Measurements from ENCODE around the gene SDK1. TPM values are rescaled to one million over a fixed set of nuclear protein-coding genes. Genes with fewer than 3 reads are reported as not detected.

The SDK1 gene
- total and polyA plus RNA-seq, 10 of the 15 experiments (the other 5 are each of a cell fraction or from before 2014, with no cell fraction given) = 0.14 to 0.33 TPM; not detected in 8

GRCh38 chr7:4266270-4267040 is 965.4 kb downstream of the SDK1 start:
- WGBS (ENCODE audit: insufficient coverage, insufficient replicate concordance, low lambda C conversion rate, missing lambda C conversion rate) = 37% methylated on average over 21 of the region's 21 CpGs
- CTCF ChIA-PET = no interaction called here
- in situ Hi-C loops (cut with MboI) = no loop called here

More at GRCh38 chr7:4266270-4267040, 965.4 kb downstream of the SDK1 start:
- no peaks in the 10 kb centered on the region for H3K27me3 ChIP-seq (replicated peaks in 1 of 2; ENCODE audit: control insufficient read depth in 2 of 2, insufficient read depth in 2 of 2, low read length in 1 of 2)
- H3K4me1 ChIP-seq (ENCODE audit: control insufficient read depth, insufficient read depth, low read length) = no peaks in the 10 kb centered on the region
- POLR2A ChIA-PET = interaction anchor here (0.6 kb wide), 1 partner anchor 143 kb away, joined by 4 read pairs; no protein-coding TSS in a partner anchor
- FAIRE-seq (no peak), DNase-seq (ENCODE audit: low read depth, low spot score) (no peak), ATAC-seq (no peak)
- no peak overlapping the region for H3K4me2 ChIP-seq (ENCODE audit: control insufficient read depth, insufficient read depth)
- no peak overlapping the region for H3K9ac ChIP-seq (ENCODE audit: control insufficient read depth, insufficient read depth, low read length)
- no peaks in the 10 kb centered on the region for H3K79me2 ChIP-seq (ENCODE audit: control insufficient read depth, insufficient read depth, low read length)
- H2AFZ ChIP-seq (ENCODE audit: control insufficient read depth, low read depth, low read length) = no peak overlapping the region
- SMC1A ChIA-PET (ENCODE audit: uncharacterized antibody, unreplicated experiment) = no interaction called here
- no peak overlapping the region for H3K27ac ChIP-seq (ENCODE audit: control insufficient read depth, insufficient read depth)
- BruUV-seq (replicated peaks) = no TSS peak
- RAD21 ChIA-PET (ENCODE audit: unreplicated experiment) = no interaction called here
- TF ChIP-seq RBBP5 (conservative IDR thresholded peaks at IDR 0.05) (no peak), IKZF1 (conservative IDR thresholded peaks at IDR 0.05) (no peak), CHD4 (IDR thresholded peaks at IDR 0.05) (no peak), ESRRA (IDR thresholded peaks at IDR 0.05; ENCODE audit: low read length) (no peak), JUND (IDR thresholded peaks at IDR 0.05; ENCODE audit: low read depth, low read length) (no peak), YBX1 (IDR thresholded peaks at IDR 0.05) (no peak), HSF1 (IDR thresholded peaks at IDR 0.05; ENCODE audit: low read depth, low read length) (no peak), POLR2AphosphoS2 (IDR thresholded peaks at IDR 0.05; ENCODE audit: low read depth, low read length) (no peak), STAT1 (conservative IDR thresholded peaks at IDR 0.05) (no peak), SKIL (IDR thresholded peaks at IDR 0.05; ENCODE audit: low read depth, poor library complexity, severe bottlenecking) (no peak), PAX5 (IDR thresholded peaks at IDR 0.05; ENCODE audit: borderline replicate concordance, low read depth, low read length) (no peak), CTCF (IDR thresholded peaks at IDR 0.05 in 2 of 3, conservative IDR thresholded peaks at IDR 0.05 in 1 of 3; ENCODE audit: control insufficient read depth in 2 of 3, extremely low read depth in 1 of 3, insufficient read depth in 1 of 3, low read depth in 3 of 3, low read length in 3 of 3) (no peak), MYB (IDR thresholded peaks at IDR 0.05; ENCODE audit: borderline replicate concordance, low read depth, low read length) (no peak)
- TF ChIP-seq, protein P1, sequence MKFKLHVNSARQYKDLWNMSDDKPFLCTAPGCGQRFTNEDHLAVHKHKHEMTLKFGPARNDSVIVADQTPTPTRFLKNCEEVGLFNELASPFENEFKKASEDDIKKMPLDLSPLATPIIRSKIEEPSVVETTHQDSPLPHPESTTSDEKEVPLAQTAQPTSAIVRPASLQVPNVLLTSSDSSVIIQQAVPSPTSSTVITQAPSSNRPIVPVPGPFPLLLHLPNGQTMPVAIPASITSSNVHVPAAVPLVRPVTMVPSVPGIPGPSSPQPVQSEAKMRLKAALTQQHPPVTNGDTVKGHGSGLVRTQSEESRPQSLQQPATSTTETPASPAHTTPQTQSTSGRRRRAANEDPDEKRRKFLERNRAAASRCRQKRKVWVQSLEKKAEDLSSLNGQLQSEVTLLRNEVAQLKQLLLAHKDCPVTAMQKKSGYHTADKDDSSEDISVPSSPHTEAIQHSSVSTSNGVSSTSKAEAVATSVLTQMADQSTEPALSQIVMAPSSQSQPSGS (IDR thresholded peaks at IDR 0.05; ENCODE audit: low read length) = no peak
- H3K36me3 ChIP-seq (ENCODE audit: control insufficient read depth in 2 of 2, insufficient read depth in 2 of 2, low read length in 1 of 2) = no peaks in the 10 kb centered on the region
- no peak overlapping the region for H3K4me3 ChIP-seq
- H3K9me3 ChIP-seq (replicated peaks; ENCODE audit: control insufficient read depth, insufficient read depth, low read length) = peaks cover 2% of the 10 kb centered on the region; the same call in 1 of the 3 replicates
- no peaks in the 10 kb centered on the region for H4K20me1 ChIP-seq (ENCODE audit: control insufficient read depth, insufficient read depth)
- intact Hi-C loops (cut with micrococcal nuclease; ENCODE audit: unreplicated experiment) = no loop called here

Measured in GM12878 (cell line).